Anterior cingulate cortex (tissue), 58 donors: ENCODE data around the gene H2BW2.
"Not testable (repeated sequence)": the region's sequence is repeated elsewhere in the genome, so short reads cannot be mapped to it uniquely, and the experiment has no call there.

ENCODE experiments used
- DNase-seq, 58 donors: peaks; one replicate each; lab custom pipeline; 2025; lab: John Stamatoyannopoulos, UW

Gene H2BW2

GRCh38 chrX:104039689-104040505 is at the start of gene H2BW2:
H2BW2 (plus strand) TSS chrX:104039956; CDS start chrX:104039995, 39 bp downstream.
- DNase-seq = no peak

GRCh38 chrX:103999234-103999633 is 40.5 kb upstream of the H2BW2 start:
- DNase-seq = no peak

- no peak for DNase-seq
These were observed 30.9 kb upstream of the H2BW2 start for GRCh38 chrX:104008831-104009230.

GRCh38 chrX:104013158-104013557 is 26.6 kb upstream of the H2BW2 start:
- no peak for DNase-seq

- no peak for DNase-seq
These were observed 26.1 kb upstream of the H2BW2 start, which contains the start of gene H2BW1 for GRCh38 chrX:104013606-104014005. H2BW1 (minus strand) TSS chrX:104013708; CDS start chrX:104013576, 132 bp downstream.

- DNase-seq = not testable (repeated sequence)
These were observed 24.2 kb upstream of the H2BW2 start for GRCh38 chrX:104015576-104015975.

GRCh38 chrX:104018126-104018525 is 21.6 kb upstream of the H2BW2 start:
- DNase-seq = no peak

- DNase-seq = no peak
These were observed 1.2 kb downstream of the H2BW2 start for GRCh38 chrX:104041003-104041402.

- DNase-seq = no peak
These were observed 5.9 kb downstream of the H2BW2 start for GRCh38 chrX:104045642-104046041.

GRCh38 chrX:104047171-104047570 is 7.4 kb downstream of the H2BW2 start:
- DNase-seq = no peak

GRCh38 chrX:104054956-104055355 is 15.2 kb downstream of the H2BW2 start:
- DNase-seq = not testable (repeated sequence)

- not testable (repeated sequence) for DNase-seq
These were observed 22.9 kb downstream of the H2BW2 start for GRCh38 chrX:104062636-104063035.

- DNase-seq = not testable (repeated sequence)
These were observed 36.2 kb downstream of the H2BW2 start, which contains the start of gene TMSB15C for GRCh38 chrX:104075778-104076445. TMSB15C (minus strand) TSS chrX:104076236.

- not testable (repeated sequence) for DNase-seq
These were observed 38.1 kb downstream of the H2BW2 start for GRCh38 chrX:104077854-104078253.

- DNase-seq = no peak
These were observed 44.3 kb downstream of the H2BW2 start for GRCh38 chrX:104084063-104084462.

- no peak for DNase-seq
These were observed 45.0 kb downstream of the H2BW2 start for GRCh38 chrX:104084534-104085277.

- no peak for DNase-seq
These were observed 45.7 kb downstream of the H2BW2 start for GRCh38 chrX:104085477-104085876.

- DNase-seq = no peak
These were observed 46.2 kb downstream of the H2BW2 start for GRCh38 chrX:104085919-104086318.
